Common myeloid progenitor, CD34-positive (primary cell): ENCODE results near the gene CLEC4M. TPM values are rescaled to one million over a fixed set of nuclear protein-coding genes. Genes with fewer than 3 reads are reported as not detected.
A peak's percentile ranks its signal among the peaks of the same experiment; 100 is the strongest.

Experiments used
- CTCF ChIA-PET: fragments of 350-600 bp; sonication (Branson Sonifier 250); formaldehyde crosslinking; loops from one replicate; lab custom pipeline; 2021; ENCODE audit warnings: antibody characterized with exemption; lab: Charles Lee
- POLR2A ChIA-PET: fragments of 350-600 bp; sonication (Branson Sonifier 250); formaldehyde crosslinking; loops from one replicate; lab custom pipeline; 2021; ENCODE audit warnings: antibody characterized with exemption; lab: Charles Lee
- DNase-seq, 3 donors: peaks; one replicate each; pipeline versions ENCODE4 v3.0.0 to v3.0.0-alpha.2; 2013
- H3K27ac ChIP-seq, 2 experiments: 1 replicate in 1 of 2; 2 replicates in 1 of 2; pipeline ENCODE4 v1.7.0; 2013; ENCODE audit warnings: inconsistent platforms in 2 of 2, low read length in 2 of 2, mild to moderate bottlenecking in 2 of 2, low read depth in 1 of 2, moderate library complexity in 1 of 2; ENCODE audit not compliant: severe bottlenecking in 2 of 2, insufficient read depth in 1 of 2, poor library complexity in 1 of 2
- H3K27me3 ChIP-seq, 5 experiments: replicated peaks in 2 of 5; 1 replicate in 3 of 5; 2 replicates in 2 of 5; pipeline versions ENCODE4 v1.6.1 to v1.7.0; 2013; ENCODE audit warnings: low read length in 4 of 5, mild to moderate bottlenecking in 2 of 5, moderate library complexity in 2 of 5, inconsistent platforms in 1 of 5; ENCODE audit not compliant: insufficient read depth in 5 of 5, control insufficient read depth in 4 of 5
- H3K36me3 ChIP-seq, 4 experiments: 1 replicate in 2 of 4; 2 replicates in 2 of 4; pipeline versions ENCODE4 v1.6.1 to v1.7.0; 2013; ENCODE audit warnings: low read length in 3 of 4, control low read depth in 1 of 4, mild to moderate bottlenecking in 1 of 4; ENCODE audit not compliant: control insufficient read depth in 4 of 4, insufficient read depth in 4 of 4
- H3K4me1 ChIP-seq, 4 experiments: 1 replicate in 3 of 4; 2 replicates in 1 of 4; pipeline versions ENCODE4 v1.6.1 to v1.7.1; 2013; ENCODE audit warnings: low read length in 3 of 4, mild to moderate bottlenecking in 3 of 4, control low read depth in 1 of 4, inconsistent platforms in 1 of 4, moderate library complexity in 1 of 4; ENCODE audit not compliant: control insufficient read depth in 4 of 4, insufficient read depth in 4 of 4; ENCODE audit errors: control extremely low read depth in 1 of 4
- H3K4me3 ChIP-seq, 7 experiments: 1 replicate in 4 of 7; 2 replicates in 3 of 7; pipeline versions ENCODE4 v1.5.1 to v1.7.0; 2013; ENCODE audit warnings: mild to moderate bottlenecking in 7 of 7, low read length in 6 of 7, moderate library complexity in 6 of 7, inconsistent platforms in 2 of 7, low read depth in 2 of 7, control low read depth in 1 of 7; ENCODE audit not compliant: insufficient read depth in 4 of 7, control insufficient read depth in 1 of 7; ENCODE audit errors: extremely low read depth in 1 of 7
- H3K9me3 ChIP-seq, 5 experiments: 1 replicate in 4 of 5; 2 replicates in 1 of 5; pipeline versions ENCODE4 v1.6.1 to v1.7.1; 2013; ENCODE audit warnings: low read length in 4 of 5, mild to moderate bottlenecking in 2 of 5, inconsistent platforms in 1 of 5, low read depth in 1 of 5, moderate library complexity in 1 of 5; ENCODE audit not compliant: control insufficient read depth in 4 of 5, insufficient read depth in 2 of 5; ENCODE audit errors: control extremely low read depth in 1 of 5
- WGBS: methylation state at CpG from one replicate; pipeline ENCODE4 v1.1.5; 2013; ENCODE audit not compliant: insufficient coverage; 5-methylcytosine and 5-hydroxymethylcytosine counted together
- polyA plus RNA-seq: library from polyadenylated mRNA; unstranded; fragments of 120-200 nt; gene quantifications from one replicate; pipeline ENCODE4 v1.2.1, GENCODE V29; 2013

Gene CLEC4M, protein sequence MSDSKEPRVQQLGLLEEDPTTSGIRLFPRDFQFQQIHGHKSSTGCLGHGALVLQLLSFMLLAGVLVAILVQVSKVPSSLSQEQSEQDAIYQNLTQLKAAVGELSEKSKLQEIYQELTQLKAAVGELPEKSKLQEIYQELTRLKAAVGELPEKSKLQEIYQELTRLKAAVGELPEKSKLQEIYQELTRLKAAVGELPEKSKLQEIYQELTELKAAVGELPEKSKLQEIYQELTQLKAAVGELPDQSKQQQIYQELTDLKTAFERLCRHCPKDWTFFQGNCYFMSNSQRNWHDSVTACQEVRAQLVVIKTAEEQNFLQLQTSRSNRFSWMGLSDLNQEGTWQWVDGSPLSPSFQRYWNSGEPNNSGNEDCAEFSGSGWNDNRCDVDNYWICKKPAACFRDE
- 0.09 TPM for polyA plus RNA-seq

DNA sequence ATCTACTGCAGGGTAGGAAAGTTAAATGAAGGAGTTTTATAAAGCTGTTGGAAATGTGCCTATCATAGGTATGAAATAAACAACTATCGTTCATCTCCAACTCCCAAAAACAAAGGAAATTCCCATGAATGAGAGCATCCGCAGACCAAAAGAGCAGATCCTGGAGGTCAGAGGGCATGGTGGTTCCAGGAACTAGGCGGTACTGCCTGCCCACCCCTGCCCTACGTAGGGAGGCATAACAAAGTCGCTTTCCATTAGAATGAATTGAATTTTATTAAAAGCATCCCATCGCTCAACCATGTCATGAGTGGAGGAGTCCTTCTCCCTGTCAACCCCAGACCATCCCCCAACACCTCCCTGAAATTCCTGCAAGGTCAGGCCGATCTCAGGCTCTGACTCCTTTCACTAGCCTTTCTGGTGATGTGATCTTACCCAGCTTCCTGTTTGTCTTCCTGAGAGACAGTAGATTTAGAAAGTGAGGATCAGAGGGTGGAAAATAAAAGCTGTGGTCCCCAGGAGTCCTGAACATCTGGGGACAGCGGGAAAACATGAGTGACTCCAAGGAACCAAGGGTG lies at the start of gene CLEC4M:
Gene CLEC4M, plus strand, starts transcription at position 525 of the 575 bp plus-strand sequence. Its CDS starts 24 bp downstream, at position 549.
- DNase-seq: no peak
- Histone ChIP-seq H3K4me3 (no peak within 1 kb of the TSS), H3K9me3 (peaks cover 0 to 21% (median 8%) of the 10 kb centered on the region in 5 experiments), H3K36me3 (no peaks in the 10 kb centered on the region), H3K27me3 (no peaks in the 10 kb centered on the region), H3K4me1 (no peaks in the 10 kb centered on the region), H3K27ac (no peak within 1 kb of the TSS)
- ChIA-PET CTCF (interaction anchor here (1.2 kb wide), 1 partner anchor 15 kb away, joined by 3 read pairs; the partner anchor contains the start of gene CD209), POLR2A (interaction anchor here (0.6 kb wide), 1 partner anchor 30 kb away, joined by 3 read pairs; no protein-coding TSS in a partner anchor)
- 83% methylated on average over 5 of the region's 8 CpGs for WGBS

DNA sequence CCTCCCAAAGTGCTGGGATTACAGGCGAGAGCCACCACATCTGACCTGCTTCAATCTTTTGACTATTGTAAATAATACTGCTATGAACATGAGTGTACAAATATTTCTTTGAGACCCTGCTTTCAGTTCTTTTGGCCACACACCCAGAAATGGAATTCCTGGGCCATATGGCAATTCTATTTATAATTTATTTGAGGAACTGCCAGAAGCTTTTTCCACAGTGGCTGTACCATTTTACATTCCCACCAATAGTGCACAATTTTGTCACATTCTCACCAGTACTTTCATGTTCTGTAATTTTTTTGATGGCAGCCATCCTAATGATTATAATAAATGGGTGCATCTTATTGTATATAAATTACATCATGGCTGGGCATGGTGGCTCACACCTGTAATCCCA lies 47.4 kb upstream of the CLEC4M start:
- H3K27ac ChIP-seq: no peak overlapping the region
- ChIA-PET POLR2A (interaction anchor here (0.7 kb wide), 1 partner anchor 32 kb away, joined by 9 read pairs; the partner anchor contains the start of gene CD209), CTCF (interaction anchor here (1.2 kb wide), 1 partner anchor 35 kb away, joined by 3 read pairs; the partner anchor contains the start of gene TRAPPC5)

DNA sequence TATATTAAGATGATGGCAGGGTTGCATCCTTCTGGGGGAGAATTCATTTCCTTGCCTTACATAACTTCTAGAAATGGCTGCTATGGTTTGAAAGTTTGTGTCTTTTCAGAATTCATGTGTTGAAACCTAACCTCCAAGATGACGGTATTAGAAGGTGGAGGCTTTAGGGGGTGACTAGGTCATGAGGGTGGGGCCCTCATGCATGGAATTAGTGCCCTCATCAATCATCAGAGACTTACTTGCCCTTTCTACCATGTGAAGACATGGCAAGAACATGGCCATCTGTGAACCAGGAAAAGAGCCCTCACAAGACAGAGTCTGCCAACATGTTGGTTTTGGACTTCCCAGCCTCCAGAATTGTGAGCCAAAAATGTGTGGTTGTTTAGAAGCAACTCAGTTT lies 46.3 kb upstream of the CLEC4M start:
- ChIA-PET POLR2A (no interaction called here), CTCF (no interaction called here)
- Histone ChIP-seq H3K9me3 (peaks cover 0 to 5% (median 2%) of the 10 kb centered on the region in 5 experiments), H3K27me3 (no peaks in the 10 kb centered on the region), H3K4me3 (no peak overlapping the region), H3K27ac (no peak overlapping the region), H3K36me3 (no peaks in the 10 kb centered on the region), H3K4me1 (peaks cover 0 to 35% (median 6%) of the 10 kb centered on the region in 4 experiments)
- DNase-seq: no peak
- WGBS: 100% methylated on average over 1 of the region's 1 CpG

More for the DNA sequence above, 47.4 kb upstream of the CLEC4M start:
- no peaks in the 10 kb centered on the region for H3K27me3 ChIP-seq
- H3K36me3 ChIP-seq: no peaks in the 10 kb centered on the region
- WGBS: no CpG with 5 or more reads among the region's 1 CpG
- no peak for DNase-seq
- H3K4me3 ChIP-seq: no peak overlapping the region
- peaks cover 0 to 36% (median 6%) of the 10 kb centered on the region in 4 experiments for H3K4me1 ChIP-seq
- peaks cover 0 to 5% (median 2%) of the 10 kb centered on the region in 5 experiments for H3K9me3 ChIP-seq

DNA sequence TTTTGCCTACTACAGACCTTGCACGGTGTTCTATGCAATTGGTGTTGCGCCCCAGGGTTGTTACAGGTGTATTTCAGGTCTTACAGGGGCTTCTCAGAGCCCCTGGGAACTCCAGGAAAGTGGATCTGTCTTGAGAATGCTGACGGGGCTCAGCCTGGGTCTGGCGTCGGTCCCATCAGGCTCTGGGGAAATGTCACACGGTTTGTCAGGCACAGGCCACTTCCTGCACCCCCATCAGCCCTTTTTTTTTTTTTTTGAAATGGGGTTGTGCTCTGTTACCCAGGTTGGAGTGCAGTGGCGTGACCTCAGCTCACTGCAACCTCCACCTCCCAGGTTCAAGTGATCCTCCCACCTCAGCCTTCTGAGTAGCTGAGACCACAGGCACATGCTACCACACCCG lies 44.4 kb upstream of the CLEC4M start:
- peaks cover 0 to 31% (median 6%) of the 10 kb centered on the region in 4 experiments for H3K4me1 ChIP-seq
- peaks cover 0 to 2% (median 0%) of the 10 kb centered on the region in 5 experiments for H3K27me3 ChIP-seq
- 29% methylated on average over 6 of the region's 8 CpGs for WGBS
- CTCF ChIA-PET: interaction anchor here (1.2 to 1.9 kb wide), 2 partner anchors 38 to 66 kb away, joined by 4 to 6 read pairs; partner anchors contain the start of gene TRAPPC5
- H3K9me3 ChIP-seq: peaks cover 0 to 5% (median 2%) of the 10 kb centered on the region in 5 experiments
- H3K27ac ChIP-seq: no peak overlapping the region
- peak in 2 of 3 donors; percentile 63 to 67 for DNase-seq
- H3K36me3 ChIP-seq: no peaks in the 10 kb centered on the region
- H3K4me3 ChIP-seq: peak overlapping the region in 1 of 7 experiments; percentile 32
- POLR2A ChIA-PET: no interaction called here

DNA sequence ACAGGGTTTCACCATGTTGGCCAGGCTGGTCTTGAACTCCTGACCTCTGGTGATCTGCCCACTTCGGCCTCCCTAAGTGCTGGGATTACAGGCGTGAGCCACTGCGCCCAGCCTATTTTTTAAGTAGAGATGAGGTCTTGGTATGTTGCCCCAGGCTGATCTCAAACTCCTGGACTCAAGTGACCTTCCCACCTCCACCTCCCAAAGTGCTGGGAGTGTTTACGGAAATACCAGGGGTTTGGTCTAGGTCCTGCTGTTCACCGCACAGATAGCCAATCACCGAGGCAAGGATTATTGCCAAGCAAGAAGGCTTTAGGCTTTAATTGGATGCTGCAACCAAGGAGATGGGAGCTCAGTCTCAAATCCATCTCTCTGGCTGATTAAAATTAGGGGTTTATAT lies 42.7 kb upstream of the CLEC4M start:
- POLR2A ChIA-PET: no interaction called here
- H3K4me1 ChIP-seq: peaks cover 0 to 21% (median 4%) of the 10 kb centered on the region in 4 experiments
- no peak for DNase-seq
- 96% methylated on average over 3 of the region's 6 CpGs for WGBS
- CTCF ChIA-PET: interaction anchor here (0.8 to 1.9 kb wide), 2 partner anchors 11 to 40 kb away, joined by 3 to 6 read pairs; partner anchors contain the start of gene TRAPPC5
- no peak overlapping the region for H3K27ac ChIP-seq
- no peaks in the 10 kb centered on the region for H3K36me3 ChIP-seq
- peaks cover 0 to 2% (median 0%) of the 10 kb centered on the region in 5 experiments for H3K27me3 ChIP-seq
- H3K4me3 ChIP-seq: no peak overlapping the region
- peaks cover 0 to 5% (median 2%) of the 10 kb centered on the region in 5 experiments for H3K9me3 ChIP-seq

DNA sequence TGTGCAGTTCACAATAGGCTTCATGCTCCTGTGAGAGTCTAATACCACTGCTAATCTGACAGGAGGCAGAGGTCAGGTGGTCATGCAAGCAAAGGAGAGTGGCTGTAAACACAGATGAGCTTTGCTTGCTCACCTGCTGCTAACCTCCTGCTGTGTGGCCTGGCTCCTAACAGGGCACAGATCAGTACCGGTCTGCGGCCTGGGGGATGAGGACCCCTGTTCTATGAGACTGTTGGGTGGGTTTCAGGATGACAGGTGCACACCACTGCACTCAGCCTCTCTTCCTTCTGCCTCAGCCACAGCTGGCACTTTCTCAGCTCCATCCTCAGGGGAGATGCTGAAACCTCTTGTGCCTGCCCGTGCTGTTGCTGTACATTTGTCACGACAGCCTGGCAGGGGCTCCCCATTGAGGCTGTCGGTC lies 40.8 kb upstream of the CLEC4M start:
- ChIA-PET CTCF (interaction anchor here (1.0 kb wide), 1 partner anchor 42 kb away, joined by 3 read pairs; the partner anchor contains the start of gene TRAPPC5), POLR2A (no interaction called here)
- H3K4me3 ChIP-seq: no peak overlapping the region
- 83% methylated on average over 5 of the region's 5 CpGs for WGBS
- no peak for DNase-seq
- no peaks in the 10 kb centered on the region for H3K9me3 ChIP-seq
- no peaks in the 10 kb centered on the region for H3K36me3 ChIP-seq
- no peak overlapping the region for H3K27ac ChIP-seq
- peaks cover 0 to 2% (median under 1%) of the 10 kb centered on the region in 5 experiments for H3K27me3 ChIP-seq
- H3K4me1 ChIP-seq: peaks cover 0 to 15% (median 4%) of the 10 kb centered on the region in 4 experiments
